ENCODE data around the gene TRPM4. TPM values are rescaled to one million over a fixed set of nuclear protein-coding genes. Genes with fewer than 3 reads are reported as not detected.

The TRPM4 gene
- total and polyA plus RNA-seq, 2 of the 8 experiments (the other 6 are each of a cell fraction or from before 2014, with no cell fraction given): 11.3 to 13.3 TPM

DNA sequence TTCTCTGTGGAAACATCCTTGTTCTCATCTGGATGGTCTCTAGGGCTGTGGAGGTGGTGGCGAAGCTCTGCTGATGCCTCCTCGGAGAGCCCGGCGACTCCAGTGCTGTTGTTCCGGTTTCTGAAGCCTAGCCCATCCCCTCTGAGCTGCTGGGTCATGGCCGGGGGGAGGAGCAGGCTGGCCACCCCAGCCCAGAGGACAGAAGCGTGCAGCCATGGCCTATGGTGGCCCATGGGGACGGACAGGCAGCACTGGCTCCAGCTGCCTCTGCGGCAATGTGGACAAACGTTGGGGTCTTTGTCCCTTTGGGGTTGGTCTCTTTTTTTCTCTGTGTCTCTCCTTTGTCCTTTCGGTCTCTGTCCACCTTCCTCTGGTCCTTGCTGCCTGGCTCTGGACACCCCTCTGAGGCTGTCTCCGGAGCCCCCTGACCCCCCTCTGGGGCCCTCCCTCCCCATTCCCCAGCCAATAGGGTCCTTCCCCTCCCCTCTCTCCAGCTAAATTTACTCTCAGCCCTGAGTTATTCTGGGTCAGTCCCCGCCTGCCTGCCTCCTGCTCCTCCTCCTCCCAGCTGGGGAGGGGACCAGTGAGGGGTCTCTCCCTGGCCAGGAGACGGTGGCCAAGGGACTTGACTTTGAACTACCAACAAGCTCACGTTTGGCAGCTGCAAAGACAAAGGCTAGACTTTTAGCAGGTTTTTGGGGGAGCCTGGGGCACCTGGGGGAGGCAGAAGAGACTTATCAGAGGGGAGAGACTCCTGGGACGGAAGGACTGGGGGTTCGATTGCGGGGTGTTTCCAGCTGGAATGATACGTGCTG lies 2.4 kb upstream of the TRPM4 start, which contains the start of gene HRC (continued):
- TF ChIP-seq SP4 (IDR thresholded peaks at IDR 0.05; ENCODE audit: low read length) (no peak), YY1 (IDR thresholded peaks at IDR 0.05; ENCODE audit: low read depth, low read length) (no peak), TBP (IDR thresholded peaks at IDR 0.05; ENCODE audit: low read depth, low read length) (no peak), NANOG (IDR thresholded peaks at IDR 0.05; ENCODE audit: insufficient read depth, low read depth, low read length, poor library complexity, severe bottlenecking) (no peak)
